Activated CD4-positive, alpha-beta T cell treated with anti-CD3 and anti-CD28 coated beads, Interleukin-2, amount 50 U/mL, for 4 hours (primary cell): ENCODE results near the gene CCDC92B.
"Not testable (repeated sequence)": the region's sequence is repeated elsewhere in the genome, so short reads cannot be mapped to it uniquely, and the experiment has no call there.

ENCODE experiments used
- DNase-seq, 2 experiments: peaks; one replicate each; pipeline ENCODE4 v3.0.0-alpha.2; 2020

Gene CCDC92B

GRCh38 chr17:2749058-2749783 is at the start of gene CCDC92B:
Gene CCDC92B, minus strand, starts transcription at chr17:2749652. Its CDS starts 14,507 bp downstream, at chr17:2735145.
- no peak for DNase-seq

GRCh38 chr17:2798678-2799077 is 49.2 kb upstream of the CCDC92B start:
- DNase-seq = no peak

GRCh38 chr17:2798188-2798587 is 48.7 kb upstream of the CCDC92B start:
- DNase-seq = no peak

GRCh38 chr17:2797637-2798036 is 48.2 kb upstream of the CCDC92B start:
- no peak for DNase-seq

GRCh38 chr17:2797226-2797625 is 47.8 kb upstream of the CCDC92B start:
- DNase-seq = no peak

GRCh38 chr17:2796164-2797125 is 47.0 kb upstream of the CCDC92B start, which contains the start of gene RAP1GAP2:
Gene RAP1GAP2, plus strand, starts transcription at chr17:2796438. Its CDS starts 90 bp downstream, at chr17:2796528.
- DNase-seq = peak; percentile 31 to 38

- no peak for DNase-seq
These were observed 46.1 kb upstream of the CCDC92B start for GRCh38 chr17:2795441-2796163.

GRCh38 chr17:2794111-2794803 is 44.8 kb upstream of the CCDC92B start:
- DNase-seq = no peak

GRCh38 chr17:2792366-2793169 is 43.1 kb upstream of the CCDC92B start:
- peak in 1 of 2 experiments; percentile 35 for DNase-seq

- DNase-seq = no peak
These were observed 40.2 kb upstream of the CCDC92B start for GRCh38 chr17:2789700-2790099.

GRCh38 chr17:2786176-2786881 is 36.9 kb upstream of the CCDC92B start:
- peak; percentile 85 to 87 for DNase-seq

GRCh38 chr17:2785376-2785775 is 35.9 kb upstream of the CCDC92B start:
- DNase-seq = not testable (repeated sequence)

GRCh38 chr17:2784864-2785263 is 35.4 kb upstream of the CCDC92B start:
- DNase-seq = no peak

GRCh38 chr17:2783310-2784030 is 34.0 kb upstream of the CCDC92B start:
- DNase-seq = no peak

GRCh38 chr17:2782055-2782454 is 32.6 kb upstream of the CCDC92B start:
- no peak for DNase-seq

- DNase-seq = not testable (repeated sequence)
These were observed 32.1 kb upstream of the CCDC92B start for GRCh38 chr17:2781598-2781997.

GRCh38 chr17:2780931-2781454 is 31.5 kb upstream of the CCDC92B start:
- no peak for DNase-seq

- no peak for DNase-seq
These were observed 30.8 kb upstream of the CCDC92B start for GRCh38 chr17:2780256-2780655.

GRCh38 chr17:2779545-2779944 is 30.1 kb upstream of the CCDC92B start:
- DNase-seq = no peak

- no peak for DNase-seq
These were observed 29.0 kb upstream of the CCDC92B start for GRCh38 chr17:2778489-2778888.
